SW480 (cell line): ENCODE measurements around the gene ILRUN.
"Not testable (repeated sequence)": the region's sequence is repeated elsewhere in the genome, so short reads cannot be mapped to it uniquely, and the experiment has no call there.

ENCODE experiments used
- DNase-seq: peaks from one replicate; pipeline ENCODE4 v3.0.0-alpha.2; 2016; ENCODE audit warnings: low spot score

Gene ILRUN

GRCh38 chr6:34664256-34664971 is 32.2 kb downstream of the ILRUN start:
- DNase-seq, result no peak

DNA sequence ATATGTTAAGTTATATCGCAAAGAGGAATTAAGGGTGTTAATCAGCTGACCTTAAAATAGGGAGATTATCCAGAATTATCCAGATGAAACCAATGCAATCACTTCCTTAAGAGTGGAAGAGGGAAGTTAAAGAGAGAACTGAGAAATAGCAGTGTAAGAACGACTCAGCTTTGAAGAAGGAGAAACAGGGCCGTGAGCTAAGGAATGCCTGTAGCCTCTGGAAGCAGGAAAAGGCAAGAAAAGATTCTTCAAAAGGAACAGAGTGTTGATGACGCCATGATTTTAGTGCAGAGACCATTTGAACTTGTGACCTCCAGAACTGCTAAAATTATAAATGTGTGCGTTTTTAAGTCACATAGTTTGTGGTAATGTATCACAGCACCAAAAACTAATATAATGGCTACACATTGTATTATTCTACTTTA is 32.7 kb downstream of the ILRUN start:
- DNase-seq, result no peak

DNA sequence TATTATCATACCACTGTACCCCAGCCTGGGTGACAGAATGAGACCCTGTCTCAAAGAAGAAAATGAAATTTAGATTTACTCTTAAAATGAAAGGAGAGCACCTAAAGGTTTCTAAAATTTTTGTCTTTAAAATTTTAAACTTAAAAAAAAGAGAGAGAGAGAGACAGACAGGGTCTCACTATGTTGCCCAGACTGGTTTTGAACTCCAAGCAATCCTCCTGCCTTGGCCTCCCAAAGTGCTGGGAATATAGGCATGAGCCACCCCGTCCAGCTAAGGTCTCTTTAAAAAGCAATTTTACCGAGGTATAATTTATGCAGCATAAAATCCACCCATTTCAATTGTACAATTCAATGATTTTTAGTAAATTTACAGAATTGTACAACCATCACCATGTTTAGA is 33.2 kb downstream of the ILRUN start:
- no peak for DNase-seq

- no peak for DNase-seq
Observed at GRCh38 chr6:34661357-34661756, 35.2 kb downstream of the ILRUN start.

DNA sequence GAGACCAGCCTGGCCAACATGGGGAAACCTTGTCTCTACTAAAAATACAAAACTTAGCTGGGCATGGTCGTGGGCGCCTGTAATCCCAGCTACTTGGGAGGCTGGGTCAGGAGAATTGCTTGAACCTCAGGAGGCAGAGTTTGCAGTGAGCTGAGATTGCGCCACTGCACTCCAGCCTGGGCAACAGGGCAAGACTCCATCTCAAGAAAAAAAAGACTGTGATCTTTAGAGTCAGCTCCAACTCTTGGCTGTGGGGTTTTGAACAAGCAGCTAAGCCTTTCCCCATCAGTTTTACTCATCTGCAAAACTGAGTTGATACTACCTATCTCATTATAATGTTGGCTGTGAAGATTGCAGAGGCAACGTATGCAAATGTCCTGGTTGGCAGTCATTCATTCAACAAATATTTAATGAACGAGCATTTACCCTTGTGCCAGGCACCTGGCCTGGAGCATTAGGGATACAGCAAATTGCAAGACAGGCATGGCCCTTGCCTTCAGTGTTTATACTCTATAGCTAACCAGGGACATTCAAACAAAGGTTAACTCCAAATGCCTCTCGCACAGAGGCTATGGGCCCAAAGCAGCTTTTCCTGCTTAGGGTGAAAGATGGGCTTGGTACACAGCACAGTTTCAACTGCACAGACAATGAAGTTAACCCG is 37.8 kb downstream of the ILRUN start:
- DNase-seq, result no peak

DNA sequence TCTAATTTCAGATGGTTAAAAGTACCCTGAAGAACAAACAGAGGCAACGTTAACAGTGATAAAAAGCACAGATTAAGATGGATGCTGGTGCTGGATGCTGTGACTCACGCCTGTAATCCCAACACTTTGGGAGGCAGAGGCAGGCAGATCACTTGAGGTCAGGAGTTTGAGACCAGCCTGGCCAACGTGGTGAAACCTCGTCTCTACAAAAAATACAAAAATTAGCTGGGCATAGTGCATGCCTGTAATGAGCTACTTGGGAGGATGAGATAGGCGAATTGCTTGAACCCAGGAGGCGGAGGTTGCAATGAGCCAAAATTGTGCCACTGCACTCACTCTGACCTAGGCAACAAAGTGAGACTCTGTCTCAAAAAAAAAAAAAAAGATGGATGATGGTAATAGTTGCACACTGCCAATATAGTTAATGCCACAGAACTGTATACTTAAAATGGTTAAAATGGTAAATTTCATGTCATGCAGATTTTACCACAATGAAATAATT is 38.5 kb downstream of the ILRUN start:
- DNase-seq, result not testable (repeated sequence)

DNA sequence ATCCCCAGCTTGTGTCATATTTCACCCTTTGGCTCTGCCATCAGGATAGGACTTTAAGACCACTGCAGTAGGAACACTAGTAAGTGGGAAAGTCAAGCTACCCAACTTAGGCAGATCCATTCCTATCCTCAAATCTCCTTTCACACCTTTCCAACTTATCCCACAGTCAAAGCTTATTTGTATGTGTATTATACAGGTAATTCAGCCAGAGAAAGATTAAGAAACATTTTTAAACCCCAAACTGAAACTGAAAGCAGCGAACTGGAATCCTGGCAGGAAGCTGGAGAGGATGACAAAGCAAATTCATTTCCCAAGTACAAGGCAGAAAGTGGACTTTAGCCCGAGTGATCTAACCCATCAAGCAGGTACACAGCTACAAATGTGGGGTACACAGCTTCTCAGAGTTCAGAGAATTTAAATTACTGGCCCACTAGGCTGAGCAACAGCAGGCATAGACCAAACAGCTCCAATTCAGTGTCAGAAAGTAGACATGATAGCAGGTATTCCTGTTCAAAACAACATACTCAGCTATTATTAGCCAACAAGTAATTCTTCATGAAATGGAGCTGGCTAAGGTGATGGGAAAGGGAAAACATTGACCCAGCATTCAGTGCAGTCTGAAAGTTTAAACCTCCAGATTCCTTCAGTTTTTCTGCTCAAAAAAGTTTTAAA is 39.1 kb downstream of the ILRUN start:
- DNase-seq, result peak; percentile 85

DNA sequence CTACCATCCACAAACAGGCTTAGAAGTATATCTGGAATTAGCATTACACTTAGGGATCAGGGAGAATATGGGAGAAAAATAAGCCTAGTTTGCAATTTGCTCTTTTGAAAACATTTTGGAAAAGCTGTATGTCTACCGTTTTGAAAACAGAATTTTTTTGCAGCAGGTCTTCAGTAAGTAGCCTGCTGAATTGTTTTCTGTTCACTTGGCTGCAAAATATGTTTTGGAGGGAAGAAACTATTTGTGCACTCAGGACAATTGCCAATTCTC is 39.6 kb downstream of the ILRUN start:
- no peak for DNase-seq

GRCh38 chr6:34656378-34657036 is 40.1 kb downstream of the ILRUN start:
- peak; percentile 37 for DNase-seq

DNA sequence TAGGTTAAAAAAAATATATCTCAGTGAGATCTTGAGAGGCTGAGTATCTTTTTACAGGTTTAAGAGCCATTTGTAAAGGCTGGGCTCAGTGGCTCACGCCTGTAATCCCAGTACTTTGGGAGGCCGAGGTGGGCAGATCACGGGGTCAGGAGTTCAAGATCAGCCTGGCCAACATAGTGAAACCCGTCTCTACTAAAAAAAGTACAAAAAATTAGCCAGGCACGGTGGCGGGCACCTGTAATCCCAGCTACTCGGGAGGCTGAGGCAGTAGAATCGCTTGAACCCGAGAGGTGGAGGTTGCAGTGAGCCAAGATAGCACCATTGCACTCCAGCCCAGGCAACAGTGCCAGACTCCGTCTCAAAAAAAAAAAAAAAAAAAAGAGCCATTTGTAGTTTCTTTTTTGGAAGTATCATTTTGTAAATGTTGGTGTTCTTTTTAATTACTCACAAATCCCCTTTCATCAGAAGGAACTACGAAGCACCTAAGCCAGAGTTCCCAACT is 40.6 kb downstream of the ILRUN start:
- DNase-seq, result not testable (repeated sequence)

GRCh38 chr6:34654061-34654710 is 42.4 kb downstream of the ILRUN start:
- DNase-seq, result no peak

GRCh38 chr6:34652263-34652662 is 44.3 kb downstream of the ILRUN start:
- DNase-seq, result no peak

DNA sequence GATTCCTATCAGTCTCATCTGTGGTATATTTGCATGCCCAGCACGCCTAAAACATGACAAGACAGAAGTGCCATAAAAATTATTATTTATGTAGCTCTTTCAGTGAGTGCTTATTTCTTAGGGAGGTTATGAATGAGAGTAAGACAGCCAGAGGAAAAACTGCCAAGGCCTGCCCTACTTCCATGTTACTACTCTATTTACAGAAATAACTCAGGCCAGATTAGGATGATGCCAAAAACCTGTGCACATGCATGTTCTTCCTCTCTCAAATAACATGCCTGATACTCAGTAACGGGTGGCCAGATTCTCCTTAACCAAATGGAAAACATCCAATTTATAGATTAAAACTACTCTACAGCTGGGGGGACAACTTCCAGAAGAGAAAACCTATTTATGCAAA is 45.7 kb downstream of the ILRUN start:
- no peak for DNase-seq

- DNase-seq, result not testable (repeated sequence)
Observed at GRCh38 chr6:34650232-34650631, 46.3 kb downstream of the ILRUN start.

DNA sequence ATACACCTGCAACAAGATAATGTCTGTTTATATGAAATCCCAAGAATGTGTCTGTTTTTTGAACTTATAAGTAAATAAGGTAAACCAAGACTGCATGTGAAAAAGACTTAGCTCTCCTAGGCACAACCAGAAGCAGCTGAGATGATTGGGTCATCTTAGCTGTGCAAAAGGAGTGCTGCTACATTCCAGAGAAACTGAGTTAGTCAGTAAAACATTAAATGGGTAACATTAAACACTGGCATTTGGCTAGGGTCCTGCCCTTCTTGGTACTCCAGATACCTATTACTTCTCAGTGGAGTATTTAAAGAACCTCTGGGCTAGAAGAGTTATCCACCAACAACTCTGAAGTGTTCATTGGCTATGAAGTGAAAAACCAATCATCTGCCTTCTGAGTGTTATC is 47.8 kb downstream of the ILRUN start:
- no peak for DNase-seq
